ENCODE results near the gene AQP10. TPM values are rescaled to one million over a fixed set of nuclear protein-coding genes. Genes with fewer than 3 reads are reported as not detected.

Gene AQP10
- total RNA-seq, 4 donors from 2014 or later = not detected

Other genes with a start within 250 kb of the AQP10 start
- gene NUP210L, start 166.0 kb upstream of the AQP10 start, total RNA-seq = under 1 TPM in 1 of 4 donors, not detected in 3; 0.23 TPM
- 100 to 1,000 TPM; 119 to 226 (median 181) TPM for gene TPM3, start 129.0 kb upstream of the AQP10 start, total RNA-seq
- gene CFAP141, start 114.8 kb upstream of the AQP10 start, total RNA-seq = not detected
- 10 to 100 TPM; 46.0 to 74.6 (median 59.4) TPM for gene UBAP2L, start 100.1 kb upstream of the AQP10 start, total RNA-seq
- 10 to 100 TPM; 52.7 to 83.4 (median 71.6) TPM for gene HAX1, start 48.5 kb upstream of the AQP10 start, total RNA-seq
- gene ATP8B2, start 4.4 kb downstream of the AQP10 start, total RNA-seq = 10 to 100 TPM in 3 of 4 donors, 1 to 10 TPM in 1; 9.1 to 30.8 (median 19.6) TPM
- 10 to 100 TPM; 14.7 to 42.1 (median 21.8) TPM for gene IL6R, start 84.2 kb downstream of the AQP10 start, total RNA-seq
- 1 to 10 TPM in 1 of 4 donors, under 1 TPM in 2, not detected in 1; 0.57 to 1.5 (median 0.83) TPM for gene TDRD10, start 181.1 kb downstream of the AQP10 start, total RNA-seq
- gene SHE, start 181.3 kb downstream of the AQP10 start, total RNA-seq = 1 to 10 TPM; 4.0 to 8.0 (median 6.1) TPM
- gene UBE2Q1, start 237.6 kb downstream of the AQP10 start, total RNA-seq = 10 to 100 TPM; 24.1 to 40.0 (median 32.2) TPM
- under 1 TPM; 0.08 to 0.52 (median 0.26) TPM for gene CHRNB2, start 246.7 kb downstream of the AQP10 start, total RNA-seq

All from lower leg skin (tissue), 4 donors.